ENCODE data around the gene CREG1.

DNA sequence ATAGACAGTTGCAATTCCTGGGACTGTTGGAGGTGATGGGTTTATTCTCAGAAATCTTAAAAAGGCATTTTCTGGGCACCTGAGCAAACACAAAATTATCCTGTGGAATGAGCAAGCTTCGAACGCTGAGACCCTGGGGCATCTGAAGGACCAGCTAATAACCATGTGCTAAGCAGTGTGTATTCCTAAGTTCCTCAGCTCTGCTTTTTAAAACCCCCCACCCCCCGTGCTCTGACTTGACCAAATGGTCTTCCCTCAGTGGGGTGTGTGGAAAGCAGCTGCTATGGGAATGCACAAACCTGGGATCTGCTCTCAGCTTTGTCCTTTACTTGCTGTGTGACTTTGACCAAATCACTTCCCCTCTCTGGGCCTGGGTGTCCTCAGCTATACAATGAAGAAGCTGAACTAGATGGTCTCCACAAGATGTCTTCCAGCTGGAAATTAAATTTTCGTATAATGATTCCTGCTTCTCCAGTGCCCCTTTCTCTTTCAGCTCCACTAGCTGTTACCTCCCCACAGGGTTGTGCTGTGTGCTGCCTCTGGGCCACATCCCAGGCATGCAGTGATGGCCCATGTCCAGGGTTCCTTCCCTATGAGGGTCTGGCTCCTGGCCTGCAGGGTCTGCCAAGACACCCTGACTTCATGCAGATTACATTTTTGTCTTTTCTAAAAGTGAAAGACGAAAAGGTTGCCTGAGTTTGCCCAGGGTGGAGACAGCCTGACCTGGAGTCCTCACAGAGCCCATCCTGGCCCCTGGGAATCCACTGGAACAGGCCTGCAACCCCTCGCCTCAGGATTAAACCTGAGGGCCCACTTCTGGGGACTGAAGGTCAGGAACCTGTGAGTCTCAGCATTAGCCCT is 20.4 kb downstream of the CREG1 start:
- TF ChIP-seq, protein P1, sequence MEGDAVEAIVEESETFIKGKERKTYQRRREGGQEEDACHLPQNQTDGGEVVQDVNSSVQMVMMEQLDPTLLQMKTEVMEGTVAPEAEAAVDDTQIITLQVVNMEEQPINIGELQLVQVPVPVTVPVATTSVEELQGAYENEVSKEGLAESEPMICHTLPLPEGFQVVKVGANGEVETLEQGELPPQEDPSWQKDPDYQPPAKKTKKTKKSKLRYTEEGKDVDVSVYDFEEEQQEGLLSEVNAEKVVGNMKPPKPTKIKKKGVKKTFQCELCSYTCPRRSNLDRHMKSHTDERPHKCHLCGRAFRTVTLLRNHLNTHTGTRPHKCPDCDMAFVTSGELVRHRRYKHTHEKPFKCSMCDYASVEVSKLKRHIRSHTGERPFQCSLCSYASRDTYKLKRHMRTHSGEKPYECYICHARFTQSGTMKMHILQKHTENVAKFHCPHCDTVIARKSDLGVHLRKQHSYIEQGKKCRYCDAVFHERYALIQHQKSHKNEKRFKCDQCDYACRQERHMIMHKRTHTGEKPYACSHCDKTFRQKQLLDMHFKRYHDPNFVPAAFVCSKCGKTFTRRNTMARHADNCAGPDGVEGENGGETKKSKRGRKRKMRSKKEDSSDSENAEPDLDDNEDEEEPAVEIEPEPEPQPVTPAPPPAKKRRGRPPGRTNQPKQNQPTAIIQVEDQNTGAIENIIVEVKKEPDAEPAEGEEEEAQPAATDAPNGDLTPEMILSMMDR (IDR thresholded peaks at IDR 0.05), result no peak
- TF ChIP-seq POLR2A (IDR thresholded peaks at IDR 0.05), result no peak
